Stimulated activated naive CD8-positive, alpha-beta T cell treated with anti-CD3 and anti-CD28 coated beads, Interleukin-15, amount 100 ng/mL, for 72 hours (primary cell): ENCODE results near the gene BET1L.
A peak's percentile ranks its signal among the peaks of the same experiment; 100 is the strongest.
"Not testable (repeated sequence)": the region's sequence is repeated elsewhere in the genome, so short reads cannot be mapped to it uniquely, and the experiment has no call there.

Experiments used
- ATAC-seq: fragments of 150-1000 bp; cut with Tn5 transposase; 2 replicates; pipeline ENCODE4 v1.10.0; 2021; ENCODE audit warnings: mild to moderate bottlenecking, moderate library complexity
- DNase-seq, 2 donors: peaks; one replicate each; pipeline ENCODE4 v3.0.0; 2021 to 2022
- H3K27ac Mint-ChIP-seq, 2 donors: one replicate each; pipeline ENCODE4 v1.8.0; 2022; ENCODE audit warnings: mild to moderate bottlenecking in 2 of 2, mixed read lengths in 2 of 2, moderate library complexity in 2 of 2
- H3K27me3 Mint-ChIP-seq: one replicate; pipeline ENCODE4 v1.8.0; 2022; ENCODE audit warnings: mixed read lengths
- H3K4me1 Mint-ChIP-seq: one replicate; pipeline ENCODE4 v1.8.0; 2022; ENCODE audit warnings: mild to moderate bottlenecking, mixed read lengths
- H3K4me3 Mint-ChIP-seq, 2 donors: one replicate each; pipeline ENCODE4 v1.8.0; 2022; ENCODE audit warnings: mild to moderate bottlenecking in 2 of 2, mixed read lengths in 2 of 2, moderate library complexity in 1 of 2
- H3K9me3 Mint-ChIP-seq, 2 donors: one replicate each; pipeline ENCODE4 v1.8.0; 2022; ENCODE audit warnings: mixed read lengths in 2 of 2

Gene BET1L

GRCh38 chr11:235997-236773 is 29.0 kb upstream of the BET1L start, which contains the start of gene SIRT3:
SIRT3 (minus strand) TSS chr11:236342; CDS start chr11:236328, 14 bp downstream.
- DNase-seq (peak; percentile 81 to 88), ATAC-seq (peak; percentile 91)
- Mint-ChIP-seq H3K4me3 (peak within 1 kb of the TSS; percentile 97 to 98), H3K27me3 (no peaks in the 10 kb centered on the region), H3K9me3 (no peaks in the 10 kb centered on the region), H3K27ac (peak within 1 kb of the TSS; percentile 99), H3K4me1 (peaks cover 54% of the 10 kb centered on the region)

- Mint-ChIP-seq H3K4me1 (peaks cover 52% of the 10 kb centered on the region), H3K27ac (peak overlapping the region; percentile 86 to 89), H3K4me3 (peak overlapping the region; percentile 97 to 98), H3K27me3 (no peaks in the 10 kb centered on the region), H3K9me3 (no peaks in the 10 kb centered on the region)
- peak; percentile 66 for ATAC-seq
- DNase-seq = no peak
These were observed 28.4 kb upstream of the BET1L start for GRCh38 chr11:235609-235996.

DNA sequence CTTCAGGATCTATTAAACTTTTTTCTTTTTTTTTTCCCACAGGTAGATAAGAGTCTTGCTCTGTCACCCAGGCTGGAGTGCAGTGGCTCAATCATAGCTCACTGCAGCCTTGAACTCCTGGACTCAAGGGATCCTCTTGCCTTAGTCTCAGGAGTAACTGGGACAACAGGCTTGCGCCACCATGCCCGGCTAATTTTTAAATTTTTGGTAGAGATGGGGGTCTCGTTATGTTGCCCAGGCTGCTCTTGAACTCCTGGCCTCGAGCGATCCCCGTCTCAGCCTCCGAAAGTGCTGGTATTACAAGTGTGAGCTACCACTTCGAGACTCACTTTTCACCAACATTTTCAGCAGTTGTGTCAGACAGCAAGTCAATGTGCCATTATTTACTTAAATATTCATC is 28.0 kb upstream of the BET1L start:
- ATAC-seq = no peak
- H3K27ac Mint-ChIP-seq = peak overlapping the region; percentile 86 to 89

GRCh38 chr11:232783-233565 is 25.8 kb upstream of the BET1L start:
- no peaks in the 10 kb centered on the region for H3K27me3 Mint-ChIP-seq
- ATAC-seq (no peak), DNase-seq (no peak)
- peaks cover 40% of the 10 kb centered on the region for H3K4me1 Mint-ChIP-seq
- no peak overlapping the region for H3K27ac Mint-ChIP-seq
- H3K9me3 Mint-ChIP-seq = no peaks in the 10 kb centered on the region
- H3K4me3 Mint-ChIP-seq = no peak overlapping the region

More for the DNA sequence above, 28.0 kb upstream of the BET1L start:
- H3K9me3 Mint-ChIP-seq = no peaks in the 10 kb centered on the region
- peaks cover 50% of the 10 kb centered on the region for H3K4me1 Mint-ChIP-seq
- H3K27me3 Mint-ChIP-seq = no peaks in the 10 kb centered on the region
- H3K4me3 Mint-ChIP-seq = peak overlapping the region; percentile 97 to 98
- no peak for DNase-seq

DNA sequence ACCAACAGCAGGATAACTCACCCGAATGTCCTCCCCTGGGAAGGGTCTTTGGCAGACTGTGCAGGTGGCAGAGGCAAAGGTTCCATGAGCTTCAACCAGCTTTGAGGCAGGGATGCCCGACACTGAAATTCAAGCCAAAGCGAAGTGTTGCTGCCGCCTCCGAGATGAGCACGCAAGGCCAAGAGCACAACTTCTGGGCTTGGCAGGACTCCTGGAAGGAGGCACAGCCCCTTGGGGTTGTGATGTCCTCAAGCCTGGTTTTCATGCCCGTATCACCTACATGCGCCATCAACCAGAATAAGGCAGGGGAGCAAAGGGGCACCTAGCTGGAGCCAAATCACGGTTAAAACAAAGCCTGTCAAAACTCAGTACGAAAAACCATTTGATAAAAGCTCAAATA is 23.2 kb upstream of the BET1L start:
- Mint-ChIP-seq H3K27ac (no peak overlapping the region), H3K9me3 (no peaks in the 10 kb centered on the region)

GRCh38 chr11:227824-228379 is 20.7 kb upstream of the BET1L start:
- no peak for ATAC-seq
- H3K27ac Mint-ChIP-seq = peak overlapping the region in 1 of 2 donors; percentile 59

More for the DNA sequence above, 23.2 kb upstream of the BET1L start:
- no peak for ATAC-seq
- Mint-ChIP-seq H3K4me1 (peaks cover 50% of the 10 kb centered on the region), H3K27me3 (no peaks in the 10 kb centered on the region), H3K4me3 (no peak overlapping the region)
- DNase-seq = no peak

GRCh38 chr11:225734-226453 is 18.7 kb upstream of the BET1L start:
- H3K4me1 Mint-ChIP-seq = peaks cover 26% of the 10 kb centered on the region
- peak overlapping the region in 1 of 2 donors; percentile 79 for H3K27ac Mint-ChIP-seq
- peak overlapping the region in 1 of 2 donors; percentile 36 for H3K4me3 Mint-ChIP-seq
- no peak for DNase-seq
- no peaks in the 10 kb centered on the region for H3K27me3 Mint-ChIP-seq
- peak; percentile 84 for ATAC-seq
- no peaks in the 10 kb centered on the region for H3K9me3 Mint-ChIP-seq

More at GRCh38 chr11:227824-228379, 20.7 kb upstream of the BET1L start:
- Mint-ChIP-seq H3K9me3 (no peaks in the 10 kb centered on the region), H3K4me3 (no peak overlapping the region), H3K4me1 (peaks cover 32% of the 10 kb centered on the region), H3K27me3 (no peaks in the 10 kb centered on the region)
- DNase-seq = no peak

- Mint-ChIP-seq H3K4me3 (no peak overlapping the region), H3K27me3 (no peaks in the 10 kb centered on the region), H3K4me1 (peaks cover 26% of the 10 kb centered on the region), H3K9me3 (no peaks in the 10 kb centered on the region), H3K27ac (no peak overlapping the region)
- DNase-seq = no peak
- ATAC-seq = no peak
These were observed 17.2 kb upstream of the BET1L start for GRCh38 chr11:224424-224823.

GRCh38 chr11:223884-224283 is 16.7 kb upstream of the BET1L start:
- no peak for ATAC-seq
- no peaks in the 10 kb centered on the region for H3K9me3 Mint-ChIP-seq
- no peaks in the 10 kb centered on the region for H3K27me3 Mint-ChIP-seq
- H3K27ac Mint-ChIP-seq = no peak overlapping the region
- H3K4me3 Mint-ChIP-seq = no peak overlapping the region
- peaks cover 25% of the 10 kb centered on the region for H3K4me1 Mint-ChIP-seq
- no peak for DNase-seq

GRCh38 chr11:223026-223789 is 16.0 kb upstream of the BET1L start:
- no peak for DNase-seq
- Mint-ChIP-seq H3K4me3 (no peak overlapping the region), H3K9me3 (no peaks in the 10 kb centered on the region), H3K4me1 (peaks cover 18% of the 10 kb centered on the region), H3K27me3 (no peaks in the 10 kb centered on the region), H3K27ac (peak overlapping the region in 1 of 2 donors; percentile 41)
- ATAC-seq = no peak

DNA sequence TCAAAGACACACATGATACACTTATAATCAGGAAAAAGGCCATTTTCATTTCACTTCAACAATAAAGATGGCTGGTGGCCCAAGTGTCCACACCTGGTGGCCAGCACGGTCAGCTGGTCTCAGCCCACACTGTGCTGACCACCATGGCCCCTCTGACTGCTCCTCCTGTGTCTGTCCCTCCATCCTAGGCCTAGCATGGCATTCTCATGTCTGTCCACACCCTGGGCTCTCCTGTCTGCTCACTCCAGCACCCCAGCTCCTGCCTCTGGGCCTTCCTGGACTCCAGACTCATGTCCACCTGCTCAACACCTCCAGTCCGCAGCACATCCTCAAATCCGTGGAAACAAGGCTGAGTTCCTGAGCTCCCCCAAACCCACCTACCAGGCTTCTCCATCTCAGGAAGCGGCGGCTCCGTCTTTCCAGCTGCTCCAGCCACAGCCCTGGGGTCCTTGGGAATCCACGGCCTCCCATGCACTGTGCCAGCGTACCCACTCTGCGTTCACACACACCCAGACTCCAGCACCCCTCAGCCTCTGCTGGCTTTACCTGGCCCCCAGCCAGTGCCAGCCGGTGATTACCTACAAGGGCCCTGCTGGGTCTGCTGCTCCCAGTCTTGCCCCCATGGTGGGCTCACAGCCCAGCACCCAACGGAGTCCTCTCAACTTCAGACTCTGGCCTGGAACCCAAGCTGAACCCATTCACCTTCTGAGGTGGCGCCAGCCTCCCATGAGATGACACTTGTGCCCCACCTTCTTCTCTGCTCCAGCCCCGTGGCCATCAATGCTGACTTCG is 15.0 kb upstream of the BET1L start:
- DNase-seq = no peak
- Mint-ChIP-seq H3K27me3 (no peaks in the 10 kb centered on the region), H3K4me1 (peaks cover 19% of the 10 kb centered on the region), H3K27ac (no peak overlapping the region), H3K4me3 (no peak overlapping the region), H3K9me3 (no peaks in the 10 kb centered on the region)
- no peak for ATAC-seq

GRCh38 chr11:221539-221938 is 14.3 kb upstream of the BET1L start:
- Mint-ChIP-seq H3K27me3 (no peaks in the 10 kb centered on the region), H3K27ac (no peak overlapping the region), H3K9me3 (no peaks in the 10 kb centered on the region), H3K4me3 (no peak overlapping the region), H3K4me1 (peaks cover 22% of the 10 kb centered on the region)
- no peak for DNase-seq
- ATAC-seq = no peak

- not testable (repeated sequence) for H3K9me3 Mint-ChIP-seq, H3K27ac Mint-ChIP-seq, ATAC-seq, H3K4me3 Mint-ChIP-seq, H3K27me3 Mint-ChIP-seq, DNase-seq
- H3K4me1 Mint-ChIP-seq = peaks cover 16% of the 10 kb centered on the region
These were observed 13.5 kb upstream of the BET1L start for GRCh38 chr11:220641-221215.
